ENCODE data around the gene VGLL3.

The VGLL3 gene

DNA sequence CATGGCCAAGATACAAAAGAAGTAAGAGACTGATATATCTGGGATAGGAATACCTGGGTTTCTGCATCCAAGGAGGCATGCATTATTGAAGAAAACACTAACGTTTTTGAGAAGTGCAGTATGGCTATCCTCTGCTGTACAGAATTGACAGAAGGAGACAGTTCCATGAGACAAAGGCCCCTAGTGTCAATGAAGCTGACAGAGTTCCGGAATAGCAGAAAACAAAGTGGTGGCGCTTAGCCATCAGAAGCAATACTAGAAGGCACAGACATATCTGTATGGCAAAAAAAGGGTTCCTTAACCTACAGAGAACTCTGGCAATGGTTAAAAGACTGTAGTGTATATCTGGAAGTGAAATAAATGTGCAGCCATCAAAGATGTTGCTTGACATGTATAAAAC is 77.8 kb downstream of the VGLL3 start:
- H3K4me3 ChIP-seq (ENCODE audit: low read length) = no peak overlapping the region
- no peaks in the 10 kb centered on the region for H3F3A ChIP-seq (ENCODE audit: control insufficient read depth, insufficient read depth)
- no peak overlapping the region for H3K27ac ChIP-seq (ENCODE audit: low read depth, low read length)
- no peaks in the 10 kb centered on the region for H3K9me2 ChIP-seq (replicated peaks; ENCODE audit: control insufficient read depth, low read length)
- H3K36me3 ChIP-seq (ENCODE audit: control insufficient read depth, low read length) = no peaks in the 10 kb centered on the region
- no peaks in the 10 kb centered on the region for H3K79me2 ChIP-seq (ENCODE audit: control insufficient read depth, low read length)
- no peak for TF ChIP-seq EZH2phosphoT487 (IDR thresholded peaks at IDR 0.05; ENCODE audit: borderline replicate concordance, low read length)
- TF ChIP-seq, protein P1, sequence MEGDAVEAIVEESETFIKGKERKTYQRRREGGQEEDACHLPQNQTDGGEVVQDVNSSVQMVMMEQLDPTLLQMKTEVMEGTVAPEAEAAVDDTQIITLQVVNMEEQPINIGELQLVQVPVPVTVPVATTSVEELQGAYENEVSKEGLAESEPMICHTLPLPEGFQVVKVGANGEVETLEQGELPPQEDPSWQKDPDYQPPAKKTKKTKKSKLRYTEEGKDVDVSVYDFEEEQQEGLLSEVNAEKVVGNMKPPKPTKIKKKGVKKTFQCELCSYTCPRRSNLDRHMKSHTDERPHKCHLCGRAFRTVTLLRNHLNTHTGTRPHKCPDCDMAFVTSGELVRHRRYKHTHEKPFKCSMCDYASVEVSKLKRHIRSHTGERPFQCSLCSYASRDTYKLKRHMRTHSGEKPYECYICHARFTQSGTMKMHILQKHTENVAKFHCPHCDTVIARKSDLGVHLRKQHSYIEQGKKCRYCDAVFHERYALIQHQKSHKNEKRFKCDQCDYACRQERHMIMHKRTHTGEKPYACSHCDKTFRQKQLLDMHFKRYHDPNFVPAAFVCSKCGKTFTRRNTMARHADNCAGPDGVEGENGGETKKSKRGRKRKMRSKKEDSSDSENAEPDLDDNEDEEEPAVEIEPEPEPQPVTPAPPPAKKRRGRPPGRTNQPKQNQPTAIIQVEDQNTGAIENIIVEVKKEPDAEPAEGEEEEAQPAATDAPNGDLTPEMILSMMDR (IDR thresholded peaks at IDR 0.05; ENCODE audit: low read depth, low read length, poor library complexity, severe bottlenecking) = no peak
- no peak overlapping the region for H3K4me2 ChIP-seq (ENCODE audit: low read length)
- H4K20me1 ChIP-seq (ENCODE audit: control insufficient read depth, insufficient read depth, low read depth, low read length) = no peaks in the 10 kb centered on the region
- no peaks in the 10 kb centered on the region for H3K27me3 ChIP-seq (ENCODE audit: control insufficient read depth, low read length)
- no peaks in the 10 kb centered on the region for H3K9me3 ChIP-seq (ENCODE audit: control insufficient read depth, insufficient read depth, low read length)
- no peaks in the 10 kb centered on the region for H3K4me1 ChIP-seq (ENCODE audit: control insufficient read depth, low read length)

DNA sequence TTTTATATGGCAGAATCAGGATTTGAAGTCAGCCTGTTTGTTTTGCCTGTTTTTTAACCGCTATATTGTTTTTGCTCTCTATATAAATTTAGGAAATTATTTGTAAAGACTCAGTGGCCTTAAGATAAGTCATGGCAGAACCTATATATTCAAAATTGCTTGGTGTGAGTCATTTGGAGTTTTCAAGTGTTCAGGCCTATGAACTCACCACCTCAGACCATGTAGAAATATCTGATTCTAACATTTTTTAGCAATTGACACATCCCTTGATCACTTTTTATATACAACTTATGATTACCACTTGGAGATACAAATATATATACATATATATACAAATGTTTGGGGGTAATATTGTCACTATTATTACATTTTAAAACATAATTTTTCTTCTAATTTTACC is 95.7 kb downstream of the VGLL3 start:
- no peak for TF ChIP-seq EZH2phosphoT487 (IDR thresholded peaks at IDR 0.05; ENCODE audit: borderline replicate concordance, low read length)
- TF ChIP-seq, protein P1 (IDR thresholded peaks at IDR 0.05; ENCODE audit: low read depth, low read length, poor library complexity, severe bottlenecking) = no peak
- Histone ChIP-seq H3K9me3 (ENCODE audit: control insufficient read depth, insufficient read depth, low read length) (no peaks in the 10 kb centered on the region), H3K27me3 (ENCODE audit: control insufficient read depth, low read length) (no peaks in the 10 kb centered on the region), H3K4me1 (ENCODE audit: control insufficient read depth, low read length) (no peaks in the 10 kb centered on the region), H3K36me3 (ENCODE audit: control insufficient read depth, low read length) (no peaks in the 10 kb centered on the region), H3F3A (ENCODE audit: control insufficient read depth, insufficient read depth) (no peaks in the 10 kb centered on the region), H3K4me3 (ENCODE audit: low read length) (no peak overlapping the region), H3K79me2 (ENCODE audit: control insufficient read depth, low read length) (no peaks in the 10 kb centered on the region), H3K27ac (ENCODE audit: low read depth, low read length) (no peak overlapping the region), H3K4me2 (ENCODE audit: low read length) (no peak overlapping the region), H3K9me2 (replicated peaks; ENCODE audit: control insufficient read depth, low read length) (no peaks in the 10 kb centered on the region; the same call in 1 of the 2 replicates), H4K20me1 (ENCODE audit: control insufficient read depth, insufficient read depth, low read depth, low read length) (no peaks in the 10 kb centered on the region)

DNA sequence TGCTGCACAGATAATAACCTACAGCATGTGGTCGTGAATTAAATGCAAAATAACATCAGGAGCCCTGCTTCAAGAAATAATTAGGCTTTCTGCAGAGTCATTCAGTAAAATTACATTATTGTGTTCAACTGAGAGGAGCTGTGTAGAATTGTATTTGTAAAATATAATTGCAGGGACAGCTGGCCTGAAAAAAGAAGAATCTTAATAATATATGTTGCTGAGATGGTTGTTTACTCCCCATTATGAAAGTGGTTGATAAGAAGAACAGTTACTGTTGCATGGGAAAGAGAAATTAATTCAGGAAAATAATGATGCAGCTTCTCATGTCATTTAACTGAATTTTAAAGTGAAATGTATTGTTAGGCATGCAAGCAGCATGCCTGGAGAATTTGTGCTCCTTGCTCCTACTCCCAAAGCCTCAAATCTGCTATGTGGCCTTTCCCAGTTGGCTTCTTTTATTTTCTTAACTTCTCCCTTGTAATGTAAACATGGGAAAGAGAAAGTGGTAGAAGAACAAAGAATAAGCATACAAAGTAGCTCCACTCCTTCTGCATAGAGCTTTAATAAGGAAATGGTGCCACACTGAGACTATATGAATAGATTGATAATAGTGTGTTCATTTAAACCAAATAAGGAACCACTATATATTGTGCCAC is 100.1 kb downstream of the VGLL3 start:
- Histone ChIP-seq H3K27ac (ENCODE audit: low read depth, low read length) (no peak overlapping the region), H3K79me2 (ENCODE audit: control insufficient read depth, low read length) (no peaks in the 10 kb centered on the region), H3K27me3 (ENCODE audit: control insufficient read depth, low read length) (no peaks in the 10 kb centered on the region), H3K4me1 (ENCODE audit: control insufficient read depth, low read length) (no peaks in the 10 kb centered on the region), H3K4me3 (ENCODE audit: low read length) (no peak overlapping the region), H3F3A (ENCODE audit: control insufficient read depth, insufficient read depth) (no peaks in the 10 kb centered on the region), H4K20me1 (ENCODE audit: control insufficient read depth, insufficient read depth, low read depth, low read length) (no peaks in the 10 kb centered on the region), H3K4me2 (ENCODE audit: low read length) (no peak overlapping the region), H3K9me2 (replicated peaks; ENCODE audit: control insufficient read depth, low read length) (no peaks in the 10 kb centered on the region; the same call in 1 of the 2 replicates), H3K36me3 (ENCODE audit: control insufficient read depth, low read length) (no peaks in the 10 kb centered on the region), H3K9me3 (ENCODE audit: control insufficient read depth, insufficient read depth, low read length) (no peaks in the 10 kb centered on the region)
- TF ChIP-seq, protein P1 (IDR thresholded peaks at IDR 0.05; ENCODE audit: low read depth, low read length, poor library complexity, severe bottlenecking) = no peak
- no peak for TF ChIP-seq EZH2phosphoT487 (IDR thresholded peaks at IDR 0.05; ENCODE audit: borderline replicate concordance, low read length)
